K562 (cell line): ENCODE measurements around the gene CTRL. TPM values are rescaled to one million over a fixed set of nuclear protein-coding genes. Genes with fewer than 3 reads are reported as not detected.
A peak's percentile ranks its signal among the peaks of the same experiment; 100 is the strongest.

Source experiments
- ARNT ChIP-seq, 2 experiments: fragments of 450-650 bp; IDR thresholded peaks; 2 replicates each; pipeline ENCODE4 v1.6.1; 2016; ENCODE audit warnings: mild to moderate bottlenecking in 1 of 2
- CC2D1A ChIP-seq: fragments of 450-650 bp; IDR thresholded peaks from 2 replicates; pipeline ENCODE4 v1.6.1; 2017; ENCODE audit warnings: mild to moderate bottlenecking
- CCNT2 ChIP-seq: IDR thresholded peaks from 2 replicates; pipeline ENCODE4 v1.6.1; 2011; ENCODE audit warnings: borderline replicate concordance, low read depth, mild to moderate bottlenecking, moderate library complexity, mixed read lengths, low read length; ENCODE audit not compliant: insufficient read length; ENCODE audit errors: extremely low read depth
- CEBPG ChIP-seq, 3 experiments: fragments of 200-800 bp in 1 of 3; sonication (Bioruptor generic) in 1 of 3; sonication (generic) in 1 of 3; formaldehyde crosslinking in 1 of 3; IDR thresholded peaks in 2 of 3; conservative IDR thresholded peaks in 1 of 3; 2 replicates each; pipeline versions ENCODE4 v1.6.1 to v1.8.0; 2016 to 2022; ENCODE audit warnings: missing compliant biosample characterization in 2 of 3, missing genetic modification characterization in 2 of 3, mild to moderate bottlenecking in 1 of 3, missing genetic modification reagents in 1 of 3
- DDX20 ChIP-seq: fragments of 450-650 bp; IDR thresholded peaks from 2 replicates; pipeline ENCODE4 v1.6.1; 2016; ENCODE audit warnings: missing genetic modification characterization, low read depth, mild to moderate bottlenecking, missing compliant biosample characterization, moderate library complexity
- DMBX1 ChIP-seq: fragments of 250-450 bp; sonication (Bioruptor Pico); IDR thresholded peaks from 2 replicates; pipeline ENCODE4 v1.8.0; 2022; ENCODE audit warnings: inconsistent platforms, mild to moderate bottlenecking, moderate library complexity, borderline replicate concordance
- ELF1 ChIP-seq: fragments of 200-800 bp; sonication (Bioruptor generic); IDR thresholded peaks from 2 replicates; pipeline ENCODE4 v1.6.1; 2016; ENCODE audit warnings: missing genetic modification characterization, missing compliant biosample characterization
- EZH2 ChIP-seq: IDR thresholded peaks from 2 replicates; pipeline ENCODE4 v1.6.1; 2012; ENCODE audit warnings: low read depth, mild to moderate bottlenecking, inconsistent platforms, low read length, borderline replicate concordance
- GTF2E2 ChIP-seq: fragments of 200-800 bp; sonication (Bioruptor generic); IDR thresholded peaks from 2 replicates; pipeline ENCODE4 v1.6.1; 2016; ENCODE audit warnings: missing genetic modification characterization, missing compliant biosample characterization
- GTF2F1 ChIP-seq: IDR thresholded peaks from 2 replicates; pipeline ENCODE4 v1.6.1; 2011; ENCODE audit warnings: low read depth, low read length, improper control_type of control experiment
- HDAC2 ChIP-seq: fragments of 450-650 bp; IDR thresholded peaks from 2 replicates; pipeline ENCODE4 v1.6.1; 2016; ENCODE audit warnings: mild to moderate bottlenecking
- KHSRP ChIP-seq: fragments of 450-650 bp; IDR thresholded peaks from 2 replicates; pipeline ENCODE4 v1.6.1; 2017
- MAFG ChIP-seq: fragments of 450-650 bp; conservative IDR thresholded peaks from 2 replicates; pipeline ENCODE4 v1.6.1; 2016; ENCODE audit warnings: missing genetic modification characterization, missing compliant biosample characterization
- MED1 ChIP-seq: sonication (generic); formaldehyde crosslinking; IDR thresholded peaks from 2 replicates; pipeline ENCODE4 v1.8.1; 2023; ENCODE audit warnings: missing genetic modification reagents, borderline replicate concordance
- MEF2A ChIP-seq: IDR thresholded peaks from 2 replicates; pipeline ENCODE4 v1.6.1; 2011; ENCODE audit warnings: low read depth, mild to moderate bottlenecking, low read length, moderate library complexity; ENCODE audit not compliant: control insufficient read depth
- NRF1 ChIP-seq, 2 experiments: fragments of 450-650 bp; IDR thresholded peaks in 1 of 2; conservative IDR thresholded peaks in 1 of 2; 2 replicates each; pipeline ENCODE4 v1.6.1; 2014; ENCODE audit warnings: mild to moderate bottlenecking in 2 of 2
- PHF20 ChIP-seq: fragments of 450-650 bp; IDR thresholded peaks from 2 replicates; pipeline ENCODE4 v1.6.1; 2018; ENCODE audit not compliant: partially characterized antibody
- RBM15 ChIP-seq: fragments of 200-400 bp; formaldehyde crosslinking; IDR thresholded peaks from 2 replicates; pipeline ENCODE4 v1.6.1; 2018; ENCODE audit warnings: mild to moderate bottlenecking, low read length, moderate library complexity; ENCODE audit not compliant: insufficient read depth
- RBM22 ChIP-seq: fragments of 200-400 bp; formaldehyde crosslinking; IDR thresholded peaks from 2 replicates; pipeline ENCODE4 v1.6.1; 2018; ENCODE audit warnings: low read length, low read depth; ENCODE audit not compliant: poor library complexity, severe bottlenecking
- SP1 ChIP-seq: sonication (generic); formaldehyde crosslinking; IDR thresholded peaks from 2 replicates; pipeline ENCODE4 v1.8.1; 2022; ENCODE audit warnings: mild to moderate bottlenecking, missing genetic modification reagents
- SRF ChIP-seq, 2 experiments: fragments of 250-450, 450-650 bp in 1 of 2; sonication (Bioruptor Pico) in 1 of 2; sonication (generic) in 1 of 2; formaldehyde crosslinking; IDR thresholded peaks; 2 replicates each; pipeline versions ENCODE4 v1.5.0 to v1.5.1; 2020 to 2022; ENCODE audit warnings: mild to moderate bottlenecking in 1 of 2, missing genetic modification reagents in 1 of 2
- TFAM ChIP-seq: fragments of 250-450 bp; sonication (Bioruptor Pico); conservative IDR thresholded peaks from 2 replicates; pipeline ENCODE4 v1.5.0; 2021; ENCODE audit warnings: mild to moderate bottlenecking, moderate library complexity
- ZNF57 ChIP-seq: fragments of 450-650 bp; formaldehyde crosslinking; IDR thresholded peaks from 2 replicates; pipeline ENCODE4 v1.4.0; 2020; ENCODE audit warnings: mild to moderate bottlenecking, moderate library complexity
- ZNF76 ChIP-seq: fragments of 250-450 bp; sonication (Bioruptor Pico); IDR thresholded peaks from 2 replicates; pipeline ENCODE4 v1.4.0; 2020; ENCODE audit warnings: mild to moderate bottlenecking, moderate library complexity, borderline replicate concordance
- polyA plus RNA-seq, 8 experiments: library from polyadenylated mRNA; depleted of rRNA in 4 of 8; stranded (reverse) in 5 of 8; unstranded in 3 of 8; fragments of >200 nt; fragmentation: Nextera tagmentation in 2 of 8; fragmentation: Illumina TruSeq in 1 of 8; extraction: Ambion mirVana in 2 of 8; extraction: Trizol in 1 of 8; gene quantifications; 2 replicates each; pipeline versions ENCODE4 v1.2.1 to v1.2.3, GENCODE V29; 2011 to 2014; ENCODE audit warnings: inconsistent platforms in 1 of 8, missing spikeins in 1 of 8
- total RNA-seq, 7 experiments: library from RNA; depleted of rRNA in 6 of 7; stranded (reverse); fragments of >200 nt in 6 of 7; fragmentation: Illumina TruSeq in 2 of 7; extraction: Trizol in 2 of 7; gene quantifications; 2 replicates each; pipeline versions ENCODE4 v1.2.1 to v1.2.3, GENCODE V29; 2011 to 2021; ENCODE audit warnings: low replicate concordance in 1 of 7
- TF ChIP-seq, protein P1 (sequence below): sonication (generic); formaldehyde crosslinking; IDR thresholded peaks from 2 replicates; pipeline ENCODE4 v1.8.1; 2023; ENCODE audit warnings: mild to moderate bottlenecking, missing genetic modification reagents
- TF ChIP-seq, protein P2 (sequence below): fragments of 450-650 bp; formaldehyde crosslinking; IDR thresholded peaks from 2 replicates; pipeline ENCODE4 v1.4.0; 2020; ENCODE audit warnings: mild to moderate bottlenecking

The CTRL gene
- total and polyA plus RNA-seq, 9 of the 15 experiments (the other 6 are each of a cell fraction or from before 2014, with no cell fraction given) = 1.4 to 5.6 (median 2.5) TPM

DNA sequence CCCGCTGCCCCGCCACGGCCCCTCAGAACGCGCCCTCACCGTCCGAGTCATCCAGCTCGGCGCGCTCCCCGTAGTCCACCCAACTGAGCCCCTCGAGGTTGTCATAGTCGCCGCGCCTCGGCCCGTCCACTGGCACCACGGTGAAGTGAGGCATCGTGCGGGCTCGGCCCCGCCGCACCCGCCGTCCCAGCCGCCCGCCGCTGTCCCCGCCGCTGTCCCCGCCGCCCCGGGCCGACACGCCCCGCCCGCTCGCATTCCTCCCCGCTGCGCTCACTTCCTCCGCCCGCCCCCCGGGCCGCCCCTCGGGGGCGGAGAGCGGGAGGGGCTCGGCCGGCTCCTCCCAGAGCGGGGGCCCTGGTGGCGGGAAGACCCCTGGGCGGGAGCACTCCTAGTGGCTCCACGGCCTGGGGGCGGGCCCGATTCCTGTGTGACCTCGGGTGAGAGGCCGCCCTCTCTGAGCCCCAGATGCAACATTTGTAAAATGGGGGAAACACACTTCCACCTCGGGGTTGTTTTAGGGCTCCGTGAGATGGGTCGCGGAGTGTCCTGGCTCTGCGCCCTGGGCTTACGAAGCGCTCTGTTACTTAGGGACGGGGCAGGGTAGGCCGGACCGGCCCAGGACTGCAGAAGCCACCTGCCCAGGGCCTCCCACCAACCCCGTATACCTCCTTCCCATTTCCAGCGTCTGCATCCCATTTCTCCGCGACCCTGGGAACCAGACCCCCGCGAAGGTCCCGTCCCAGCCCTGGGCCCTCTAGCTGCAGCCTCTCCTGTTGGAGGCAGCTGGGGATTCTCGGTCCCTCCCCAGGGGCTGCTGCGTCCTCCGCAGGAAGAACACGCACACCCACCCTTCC lies 37.0 kb upstream of the CTRL start, which contains the start of gene SLC12A4 (continued):
- TF ChIP-seq, protein P1, sequence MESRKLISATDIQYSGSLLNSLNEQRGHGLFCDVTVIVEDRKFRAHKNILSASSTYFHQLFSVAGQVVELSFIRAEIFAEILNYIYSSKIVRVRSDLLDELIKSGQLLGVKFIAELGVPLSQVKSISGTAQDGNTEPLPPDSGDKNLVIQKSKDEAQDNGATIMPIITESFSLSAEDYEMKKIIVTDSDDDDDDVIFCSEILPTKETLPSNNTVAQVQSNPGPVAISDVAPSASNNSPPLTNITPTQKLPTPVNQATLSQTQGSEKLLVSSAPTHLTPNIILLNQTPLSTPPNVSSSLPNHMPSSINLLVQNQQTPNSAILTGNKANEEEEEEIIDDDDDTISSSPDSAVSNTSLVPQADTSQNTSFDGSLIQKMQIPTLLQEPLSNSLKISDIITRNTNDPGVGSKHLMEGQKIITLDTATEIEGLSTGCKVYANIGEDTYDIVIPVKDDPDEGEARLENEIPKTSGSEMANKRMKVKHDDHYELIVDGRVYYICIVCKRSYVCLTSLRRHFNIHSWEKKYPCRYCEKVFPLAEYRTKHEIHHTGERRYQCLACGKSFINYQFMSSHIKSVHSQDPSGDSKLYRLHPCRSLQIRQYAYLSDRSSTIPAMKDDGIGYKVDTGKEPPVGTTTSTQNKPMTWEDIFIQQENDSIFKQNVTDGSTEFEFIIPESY (CRISPR knock-in tag) = no peak
- TF ChIP-seq ZNF57 (CRISPR knock-in tag) (no peak), MED1 (CRISPR knock-in tag) (0 out of 2 replicates have a peak, but pooled peaks have one; percentile 4), KHSRP (no peak), MAFG (tag) (no peak), ELF1 (tag) (no peak), GTF2E2 (no peak), DMBX1 (0 out of 2 replicates have a peak, but pooled peaks have one; percentile 42), SRF (CRISPR knock-in tag; IDR thresholded peaks at IDR 0.05) (no peak), DDX20 (tag) (no peak), TFAM (CRISPR knock-in tag) (no peak), GTF2F1 (no peak), EZH2 (no peak), SP1 (peak; percentile 92), RBM22 (no peak), PHF20 (no peak), NRF1 (conservative IDR thresholded peaks at IDR 0.05 in 1 of 2, IDR thresholded peaks at IDR 0.05 in 1 of 2) (peak; percentile 56 to 67), CEBPG (CRISPR knock-in tag; IDR thresholded peaks at IDR 0.05) (no peak), CEBPG (tag; conservative IDR thresholded peaks at IDR 0.05 in 1 of 2, IDR thresholded peaks at IDR 0.05 in 1 of 2) (no peak), CCNT2 (peak; percentile 91), ARNT (IDR thresholded peaks at IDR 0.05) (peak in 1 of 2 experiments; percentile 74; a peak in 1 of 4 replicates), MEF2A (no peak), ZNF76 (CRISPR knock-in tag) (no peak), HDAC2 (peak; percentile 95), CC2D1A (no peak), RBM15 (no peak)
- TF ChIP-seq, protein P2, sequence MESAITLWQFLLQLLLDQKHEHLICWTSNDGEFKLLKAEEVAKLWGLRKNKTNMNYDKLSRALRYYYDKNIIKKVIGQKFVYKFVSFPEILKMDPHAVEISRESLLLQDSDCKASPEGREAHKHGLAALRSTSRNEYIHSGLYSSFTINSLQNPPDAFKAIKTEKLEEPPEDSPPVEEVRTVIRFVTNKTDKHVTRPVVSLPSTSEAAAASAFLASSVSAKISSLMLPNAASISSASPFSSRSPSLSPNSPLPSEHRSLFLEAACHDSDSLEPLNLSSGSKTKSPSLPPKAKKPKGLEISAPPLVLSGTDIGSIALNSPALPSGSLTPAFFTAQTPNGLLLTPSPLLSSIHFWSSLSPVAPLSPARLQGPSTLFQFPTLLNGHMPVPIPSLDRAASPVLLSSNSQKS (CRISPR knock-in tag) = no peak
